MM.1S (cell line): Measurements from ENCODE around the gene BBIP1.

Experiments used
- EZH2 ChIP-seq: fragments of 300-600 bp; sonication (generic); optimal IDR thresholded peaks from 2 replicates; pipeline ENCODE3; 2017; ENCODE audit warnings: low read depth, mild to moderate bottlenecking, antibody characterized with exemption, low read length, mixed read lengths
- EZH2phosphoT487 ChIP-seq: fragments of 300-600 bp; sonication (generic); IDR thresholded peaks from 2 replicates; pipeline ENCODE4 v1.6.1; 2018; ENCODE audit warnings: antibody characterized with exemption, low read length
- TF ChIP-seq, protein P1 (sequence below): fragments of 300-600 bp; sonication (generic); IDR thresholded peaks from 2 replicates; pipeline ENCODE4 v1.5.1; 2016; ENCODE audit warnings: antibody characterized with exemption, low read length, mixed read lengths

GRCh38 chr10:110910138-110910537, 8.8 kb downstream of the BBIP1 start:
- TF ChIP-seq, protein P1, sequence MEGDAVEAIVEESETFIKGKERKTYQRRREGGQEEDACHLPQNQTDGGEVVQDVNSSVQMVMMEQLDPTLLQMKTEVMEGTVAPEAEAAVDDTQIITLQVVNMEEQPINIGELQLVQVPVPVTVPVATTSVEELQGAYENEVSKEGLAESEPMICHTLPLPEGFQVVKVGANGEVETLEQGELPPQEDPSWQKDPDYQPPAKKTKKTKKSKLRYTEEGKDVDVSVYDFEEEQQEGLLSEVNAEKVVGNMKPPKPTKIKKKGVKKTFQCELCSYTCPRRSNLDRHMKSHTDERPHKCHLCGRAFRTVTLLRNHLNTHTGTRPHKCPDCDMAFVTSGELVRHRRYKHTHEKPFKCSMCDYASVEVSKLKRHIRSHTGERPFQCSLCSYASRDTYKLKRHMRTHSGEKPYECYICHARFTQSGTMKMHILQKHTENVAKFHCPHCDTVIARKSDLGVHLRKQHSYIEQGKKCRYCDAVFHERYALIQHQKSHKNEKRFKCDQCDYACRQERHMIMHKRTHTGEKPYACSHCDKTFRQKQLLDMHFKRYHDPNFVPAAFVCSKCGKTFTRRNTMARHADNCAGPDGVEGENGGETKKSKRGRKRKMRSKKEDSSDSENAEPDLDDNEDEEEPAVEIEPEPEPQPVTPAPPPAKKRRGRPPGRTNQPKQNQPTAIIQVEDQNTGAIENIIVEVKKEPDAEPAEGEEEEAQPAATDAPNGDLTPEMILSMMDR = no peak
- TF ChIP-seq EZH2 (no peak), EZH2phosphoT487 (no peak)
